Urinary bladder (tissue), 4 donors: Measurements from ENCODE around the gene EFCAB6. TPM values are rescaled to one million over a fixed set of nuclear protein-coding genes. Genes with fewer than 3 reads are reported as not detected.

Experiments used
- DNase-seq: peaks from one replicate; pipeline ENCODE4 v3.0.0-alpha.2; 2015; ENCODE audit errors: extremely low spot score
- H3K27ac ChIP-seq: one replicate; pipeline ENCODE4 v1.5.1; 2013; ENCODE audit warnings: low read depth, mild to moderate bottlenecking, moderate library complexity
- H3K36me3 ChIP-seq: one replicate; pipeline ENCODE4 v1.6.1; 2013; ENCODE audit warnings: mild to moderate bottlenecking, moderate library complexity; ENCODE audit not compliant: insufficient read depth
- H3K4me1 ChIP-seq: one replicate; pipeline ENCODE4 v1.6.1; 2013; ENCODE audit warnings: mild to moderate bottlenecking, moderate library complexity; ENCODE audit not compliant: insufficient read depth
- H3K4me3 ChIP-seq: one replicate; pipeline ENCODE4 v1.5.1; 2013; ENCODE audit warnings: low read depth, low read length
- WGBS: extraction: QIAGEN DNeasy Blood & Tissue Kit; methylation state at CpG from one replicate; pipeline ENCODE4 v1.1.7; 2013; 5-methylcytosine and 5-hydroxymethylcytosine counted together
- polyA plus RNA-seq: library from polyadenylated mRNA; stranded (reverse); fragments of 200-250 nt; gene quantifications from one replicate; pipeline ENCODE4 v1.2.3, GENCODE V29; 2013
- total RNA-seq: library from RNA; depleted of rRNA; stranded (reverse); fragments of >200 nt; gene quantifications from one replicate; pipeline ENCODE4 v1.2.3, GENCODE V29; 2014
- donor health status: healthy with polysubstance abuse.
- donor health status: healthy.

Gene EFCAB6
- total and polyA plus RNA-seq, 2 donors: 0.71 to 3.2 TPM

DNA sequence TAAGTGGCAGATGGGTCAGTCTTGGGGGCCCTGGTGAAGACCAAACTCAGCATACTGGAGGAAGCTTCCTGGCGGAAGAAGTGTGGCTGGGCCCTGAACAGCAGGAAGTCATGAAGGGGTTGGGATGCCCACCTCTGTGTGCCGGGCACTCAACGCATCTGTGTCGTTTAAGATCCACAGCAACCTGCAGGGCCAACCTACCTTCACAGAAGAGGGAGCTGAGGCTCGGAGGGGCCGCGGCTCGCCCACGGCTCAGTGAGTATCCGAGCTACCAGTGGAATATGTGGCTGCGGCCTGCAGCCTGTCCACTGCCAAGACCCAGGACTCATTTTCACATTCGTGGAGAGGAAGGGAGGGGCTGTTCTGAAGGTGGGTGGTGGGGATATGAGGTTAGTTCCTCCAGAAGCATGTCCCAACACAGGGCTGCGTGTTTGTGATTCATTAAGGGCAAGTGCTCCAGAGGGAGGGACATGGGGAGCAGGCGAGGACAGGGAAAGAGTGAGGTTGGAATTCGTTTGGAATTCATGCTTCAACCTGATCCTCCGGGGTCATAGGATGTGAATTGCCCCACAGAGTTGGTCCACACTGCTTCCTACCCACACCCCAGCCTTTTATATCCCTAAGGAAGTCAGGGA, 300.7 kb downstream of the EFCAB6 start:
- Histone ChIP-seq H3K4me1 (no peaks in the 10 kb centered on the region), H3K4me3 (no peak overlapping the region), H3K27ac (no peak overlapping the region), H3K36me3 (no peaks in the 10 kb centered on the region)
- WGBS: 75% methylated on average over 16 of the region's 16 CpGs
- DNase-seq: no peak

DNA sequence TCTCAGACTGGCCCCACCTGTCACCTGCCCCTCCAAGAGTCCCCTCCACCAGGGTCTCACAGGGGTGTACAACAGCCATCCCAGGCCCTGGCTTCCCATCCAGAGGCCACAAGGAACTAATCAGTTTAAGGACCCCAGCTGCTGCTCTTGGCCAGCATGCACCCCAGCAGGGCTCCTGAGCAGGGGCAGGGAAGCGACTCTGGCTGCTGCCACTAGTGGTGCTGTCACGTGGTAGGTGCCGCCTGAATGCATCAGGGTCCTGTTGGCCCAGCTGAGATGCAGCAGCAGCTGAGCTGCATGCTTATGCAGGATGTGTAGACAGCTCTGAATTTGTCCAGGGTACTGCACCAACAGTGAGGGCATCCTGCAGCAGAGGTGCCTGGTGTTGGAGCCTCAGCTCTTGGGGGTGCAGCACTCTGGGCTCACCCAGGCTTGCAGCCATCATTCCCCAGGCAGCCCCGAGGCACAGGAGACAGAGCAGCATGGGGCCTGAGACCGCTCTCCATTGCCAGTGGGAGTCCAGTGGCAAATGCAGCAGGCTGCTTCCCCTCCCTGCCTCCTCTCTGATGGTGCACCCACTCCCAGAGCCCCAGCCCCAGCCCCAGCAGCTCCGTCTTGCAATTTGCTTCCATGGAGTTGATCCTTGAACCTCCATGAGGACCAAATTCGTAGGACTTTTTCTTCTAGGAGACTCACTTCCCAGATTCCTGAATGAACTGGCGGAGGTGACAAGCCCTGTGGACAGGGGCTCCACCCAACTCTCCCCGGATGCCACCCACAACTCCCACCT, 301.6 kb downstream of the EFCAB6 start:
- H3K4me3 ChIP-seq: no peak overlapping the region
- H3K4me1 ChIP-seq: no peaks in the 10 kb centered on the region
- no peak for DNase-seq
- 78% methylated on average over 9 of the region's 9 CpGs for WGBS
- H3K36me3 ChIP-seq: no peaks in the 10 kb centered on the region
- H3K27ac ChIP-seq: no peak overlapping the region

DNA sequence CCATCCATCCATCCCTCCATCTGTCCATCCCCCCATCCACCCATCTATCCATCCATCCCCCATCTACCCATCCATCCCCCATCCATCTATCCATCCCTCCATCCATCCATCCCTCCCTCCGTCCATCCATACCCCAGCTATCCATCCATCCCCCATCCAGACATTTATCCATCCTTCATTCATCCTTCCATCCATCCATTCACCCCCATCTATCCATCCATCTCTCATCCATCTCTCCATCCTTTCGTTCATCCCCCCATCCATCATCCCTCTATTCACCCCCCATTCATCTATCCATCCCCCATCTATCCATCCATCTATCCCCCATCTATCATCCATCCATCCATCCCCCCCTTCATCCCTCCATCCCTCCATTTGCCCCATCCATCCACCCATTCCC, 302.8 kb downstream of the EFCAB6 start:
- no peaks in the 10 kb centered on the region for H3K36me3 ChIP-seq
- H3K27ac ChIP-seq: no peak overlapping the region
- WGBS: 88% methylated on average over 2 of the region's 2 CpGs
- DNase-seq: no peak
- no peak overlapping the region for H3K4me3 ChIP-seq
- H3K4me1 ChIP-seq: no peaks in the 10 kb centered on the region

DNA sequence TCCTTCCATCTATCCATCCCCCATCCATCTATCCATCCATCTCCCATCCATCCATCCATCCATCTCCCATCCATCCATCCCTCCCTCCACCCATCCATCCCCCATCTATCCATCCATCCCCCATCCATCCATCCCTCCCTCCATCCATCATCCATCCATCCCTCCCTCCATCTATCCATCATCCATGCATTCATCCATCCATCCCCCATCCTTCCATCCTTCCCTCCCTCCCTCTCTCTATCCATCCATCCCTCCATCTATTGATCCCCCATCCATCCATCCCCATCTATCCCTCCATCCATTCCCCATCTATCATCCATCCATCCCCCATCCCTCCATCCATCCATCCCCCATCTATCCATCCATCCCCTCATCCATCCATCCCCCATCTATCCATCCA, 303.6 kb downstream of the EFCAB6 start:
- Histone ChIP-seq H3K4me3 (no peak overlapping the region), H3K36me3 (no peaks in the 10 kb centered on the region), H3K27ac (no peak overlapping the region), H3K4me1 (no peaks in the 10 kb centered on the region)
- DNase-seq: no peak

DNA sequence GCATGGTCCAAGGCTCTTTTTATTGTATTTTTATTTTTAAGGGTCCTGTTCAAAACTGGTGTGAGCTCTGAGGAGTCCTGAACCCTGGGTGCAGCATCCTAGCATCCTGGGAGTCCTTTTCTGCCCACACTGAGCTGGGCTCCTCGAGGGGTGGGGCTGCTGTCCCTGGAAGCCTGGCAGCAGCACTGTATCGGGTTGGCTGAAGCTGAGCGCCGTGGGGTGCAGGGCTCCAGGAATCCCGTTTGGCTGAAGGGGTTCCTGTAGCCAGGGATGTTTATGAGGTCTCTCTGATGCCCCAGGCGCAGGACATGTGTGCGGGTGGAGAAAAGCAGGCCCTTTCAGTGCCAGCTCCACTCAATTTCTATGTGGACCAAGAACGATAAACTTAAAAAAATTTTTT, 304.9 kb downstream of the EFCAB6 start:
- DNase-seq: no peak
- Histone ChIP-seq H3K4me3 (no peak overlapping the region), H3K36me3 (no peaks in the 10 kb centered on the region), H3K4me1 (no peaks in the 10 kb centered on the region), H3K27ac (no peak overlapping the region)
- WGBS: 68% methylated on average over 8 of the region's 8 CpGs

DNA sequence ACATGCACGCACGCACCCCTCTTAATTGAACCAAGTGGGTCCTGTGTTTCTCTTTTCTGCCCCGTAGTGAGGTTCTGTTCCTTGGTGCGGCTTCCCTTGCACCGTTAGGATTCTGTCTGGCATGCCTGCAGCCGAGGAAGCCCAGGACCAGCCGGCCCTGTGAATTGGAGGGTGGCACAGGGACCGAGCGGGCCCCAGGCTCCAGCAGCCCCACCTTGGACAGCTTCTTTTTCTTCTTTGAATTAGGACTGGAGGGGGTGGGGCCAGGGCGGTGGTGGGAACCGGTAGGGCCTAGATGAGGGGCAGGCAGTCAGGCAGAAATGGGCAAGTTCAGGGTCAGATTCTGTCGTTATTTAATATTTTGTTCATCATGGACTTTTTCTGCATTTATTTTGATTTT, 305.6 kb downstream of the EFCAB6 start:
- no peak overlapping the region for H3K27ac ChIP-seq
- no peaks in the 10 kb centered on the region for H3K36me3 ChIP-seq
- no peaks in the 10 kb centered on the region for H3K4me1 ChIP-seq
- 81% methylated on average over 12 of the region's 12 CpGs for WGBS
- H3K4me3 ChIP-seq: no peak overlapping the region
- DNase-seq: no peak

DNA sequence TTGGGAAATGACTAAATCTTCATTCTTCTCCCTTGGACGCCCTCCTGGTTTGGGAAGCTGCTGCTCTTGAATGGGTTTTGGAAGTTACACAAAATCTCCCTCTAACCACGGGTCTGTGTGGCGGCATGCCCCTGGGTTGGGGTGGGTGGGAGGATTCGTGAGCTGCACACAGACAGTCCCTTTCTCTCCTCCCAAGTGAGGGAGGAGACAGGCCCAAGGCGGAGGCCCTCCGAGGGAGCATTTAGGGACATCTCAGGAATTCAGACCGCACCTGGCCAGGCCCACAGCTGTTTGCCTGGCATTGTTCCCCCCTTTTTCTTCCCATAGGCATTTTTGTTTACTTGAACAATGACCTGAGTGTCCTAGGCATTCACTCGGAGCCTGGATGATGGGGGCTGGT, 306.2 kb downstream of the EFCAB6 start:
- no peak overlapping the region for H3K27ac ChIP-seq
- no peak for DNase-seq
- WGBS: 69% methylated on average over 8 of the region's 8 CpGs

DNA sequence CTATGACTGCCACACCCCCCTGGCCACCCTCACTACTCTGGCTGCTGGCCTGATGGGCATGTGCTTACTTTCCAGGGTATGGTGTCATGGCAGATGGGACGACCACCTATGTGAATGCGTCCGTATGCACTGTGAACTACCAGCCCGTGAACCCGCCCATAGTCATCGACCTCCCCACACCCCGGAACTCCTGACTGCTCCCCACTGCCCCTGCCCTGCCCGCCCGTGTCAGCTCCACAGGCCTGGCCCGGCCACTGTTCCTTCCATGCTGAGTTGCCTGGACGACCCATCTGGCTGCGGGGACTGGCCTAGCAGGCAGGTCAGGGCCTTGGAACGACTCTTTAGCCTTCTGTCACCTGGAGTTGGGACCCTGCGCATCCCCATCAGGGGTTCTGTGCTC, 306.7 kb downstream of the EFCAB6 start:
- 92% methylated on average over 14 of the region's 14 CpGs for WGBS
- no peak for DNase-seq
- H3K4me1 ChIP-seq: no peaks in the 10 kb centered on the region
- H3K4me3 ChIP-seq: no peak overlapping the region
- no peak overlapping the region for H3K27ac ChIP-seq
- no peaks in the 10 kb centered on the region for H3K36me3 ChIP-seq

More for the DNA sequence above, 306.2 kb downstream of the EFCAB6 start:
- Histone ChIP-seq H3K4me1 (no peaks in the 10 kb centered on the region), H3K4me3 (no peak overlapping the region), H3K36me3 (no peaks in the 10 kb centered on the region)

DNA sequence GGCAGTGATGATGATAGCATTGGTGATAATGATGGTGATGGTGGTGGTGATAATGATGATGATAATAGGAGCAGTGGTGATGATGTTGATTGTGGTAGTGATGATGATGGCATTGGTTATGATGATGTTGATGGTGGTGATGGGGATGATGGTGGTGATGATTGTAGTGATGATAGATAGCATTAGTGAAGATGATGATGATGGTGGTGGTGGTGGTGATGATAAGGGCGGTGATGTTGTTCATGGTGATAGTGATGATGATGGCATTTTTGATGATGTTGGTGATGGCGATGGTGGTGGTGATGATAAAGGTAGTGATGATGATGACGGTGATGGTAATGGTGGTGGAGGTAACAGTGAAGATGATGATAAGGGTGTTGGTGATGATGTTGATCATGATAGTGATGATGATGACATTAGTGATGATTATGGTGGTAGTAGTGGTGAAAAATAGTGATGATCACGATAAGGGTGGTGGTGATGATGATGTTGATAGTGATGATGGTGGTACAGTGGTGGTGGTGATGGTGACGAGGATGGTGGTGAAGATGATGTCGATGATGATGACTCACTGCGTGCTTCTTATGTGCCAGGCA, 307.3 kb downstream of the EFCAB6 start:
- no peaks in the 10 kb centered on the region for H3K36me3 ChIP-seq
- H3K4me3 ChIP-seq: no peak overlapping the region
- no peaks in the 10 kb centered on the region for H3K4me1 ChIP-seq
- no peak for DNase-seq
- no peak overlapping the region for H3K27ac ChIP-seq
- WGBS: 95% methylated on average over 7 of the region's 7 CpGs

DNA sequence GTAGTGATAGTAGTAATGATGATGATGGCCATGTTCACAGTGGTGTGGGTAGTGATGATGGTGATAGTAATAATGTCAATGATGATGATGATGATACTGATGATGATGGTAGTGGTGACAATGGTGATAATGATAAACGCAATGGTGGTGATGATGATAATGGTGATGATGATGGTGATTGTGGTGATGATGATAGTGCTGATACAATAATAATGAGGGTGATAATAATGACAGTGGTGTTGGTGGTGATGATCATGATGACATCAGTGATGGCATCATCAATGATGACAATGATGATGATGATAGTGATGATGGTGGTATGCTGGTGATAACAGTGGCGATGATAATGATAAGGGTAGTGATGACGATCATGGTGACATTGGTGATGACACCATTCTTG, 308.0 kb downstream of the EFCAB6 start:
- H3K27ac ChIP-seq: no peak overlapping the region
- no peak for DNase-seq
- WGBS: 95% methylated on average over 3 of the region's 3 CpGs
- no peak overlapping the region for H3K4me3 ChIP-seq
- no peaks in the 10 kb centered on the region for H3K36me3 ChIP-seq
- H3K4me1 ChIP-seq: no peaks in the 10 kb centered on the region

DNA sequence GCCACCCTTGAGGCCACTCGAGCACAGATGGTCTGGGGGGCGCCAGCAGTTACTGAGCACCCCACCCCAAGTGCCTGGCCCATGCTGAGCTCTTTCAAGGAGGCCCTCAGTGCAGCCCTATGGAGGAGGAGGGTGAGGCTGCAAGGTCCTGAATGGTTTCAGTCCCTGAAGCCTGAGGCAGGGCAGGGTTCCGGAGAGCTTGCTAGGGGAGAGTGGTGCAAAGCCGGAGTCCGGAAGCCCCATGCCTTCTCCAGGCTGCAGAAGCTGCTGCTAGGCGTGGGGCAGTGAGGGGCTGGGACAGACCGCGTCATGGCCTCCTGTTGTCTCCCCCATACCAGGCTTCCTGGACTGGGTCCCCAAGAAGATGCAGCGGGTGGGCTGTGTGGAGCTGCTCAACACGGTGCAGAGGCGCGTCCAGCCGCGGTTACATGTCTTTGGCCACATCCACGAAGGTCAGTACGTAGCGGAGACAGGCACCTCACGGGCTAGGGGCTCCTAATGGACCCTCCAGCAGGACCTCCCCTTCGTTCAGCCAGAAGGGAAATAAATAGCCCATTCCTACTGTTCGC, 309.7 kb downstream of the EFCAB6 start:
- H3K27ac ChIP-seq: no peak overlapping the region
- no peaks in the 10 kb centered on the region for H3K36me3 ChIP-seq
- H3K4me1 ChIP-seq: no peaks in the 10 kb centered on the region
- H3K4me3 ChIP-seq: no peak overlapping the region
- 77% methylated on average over 20 of the region's 20 CpGs for WGBS
- DNase-seq: no peak

DNA sequence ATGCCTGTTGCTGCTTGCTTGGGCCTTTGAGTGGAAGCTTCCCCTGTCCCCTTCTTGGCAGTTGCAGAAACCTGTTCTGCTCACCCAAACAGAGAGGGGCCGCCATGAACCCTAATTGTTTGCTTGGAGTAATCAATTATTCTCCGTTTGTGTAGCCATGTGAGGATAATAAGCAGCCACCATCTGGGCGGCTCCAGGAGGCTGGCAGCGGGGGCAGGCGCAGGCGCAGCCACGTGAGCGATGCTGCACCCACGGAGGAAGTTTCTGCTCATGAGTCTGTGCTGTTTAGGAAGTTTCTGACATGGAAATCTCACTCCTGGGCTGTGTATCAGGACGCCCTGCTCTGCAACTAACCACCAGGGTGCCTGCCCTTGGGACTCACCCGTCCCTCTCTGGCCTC, 310.2 kb downstream of the EFCAB6 start:
- no peak overlapping the region for H3K4me3 ChIP-seq
- DNase-seq: no peak
- 71% methylated on average over 11 of the region's 11 CpGs for WGBS

DNA sequence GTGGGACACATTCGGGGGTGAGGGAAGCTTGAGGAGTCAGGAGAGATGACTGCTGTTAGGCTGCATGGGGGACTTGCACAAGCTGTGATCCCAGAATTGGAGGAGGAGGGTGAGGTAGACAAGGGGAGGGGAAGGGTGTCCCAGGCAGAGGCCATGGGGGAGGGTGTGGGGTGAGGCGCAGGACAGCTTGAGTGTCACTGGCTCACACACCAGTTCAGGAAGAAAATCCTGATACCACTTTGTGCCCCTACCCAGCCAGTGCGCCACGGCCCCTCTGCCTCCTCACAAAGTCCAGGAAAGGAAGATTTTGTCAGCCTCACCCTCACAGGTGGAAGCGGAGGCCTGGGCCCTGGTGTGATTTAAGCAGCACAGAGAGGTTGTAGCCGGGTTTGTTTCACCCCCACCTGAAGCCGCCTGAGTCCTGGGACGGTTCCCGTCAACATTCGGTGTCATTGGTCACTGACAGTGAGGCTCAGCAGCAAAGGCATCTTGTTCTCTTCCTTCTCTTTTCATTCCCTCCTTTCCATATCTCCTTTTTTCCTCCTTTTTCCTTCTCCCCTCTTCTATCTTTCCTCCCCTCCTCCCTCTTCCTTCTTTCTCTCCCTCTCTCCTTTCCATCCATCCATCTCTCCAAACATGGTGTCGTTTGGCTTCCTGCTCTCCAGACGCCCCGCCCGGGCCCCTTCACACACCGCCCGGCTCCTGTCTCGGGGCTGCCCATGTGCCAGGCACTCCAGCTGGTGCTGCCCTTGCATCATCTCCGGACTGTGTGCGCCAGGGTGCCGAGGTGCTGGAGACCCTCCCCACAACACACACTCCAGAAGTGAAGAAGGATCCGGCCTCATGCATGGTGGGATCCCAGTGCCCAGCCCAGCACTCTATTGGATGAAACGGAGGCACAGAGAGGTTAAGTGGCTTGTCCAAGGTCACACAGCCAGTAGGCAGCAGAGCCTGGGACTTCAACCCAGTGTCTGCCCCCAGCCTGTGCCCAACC, 311.0 kb downstream of the EFCAB6 start:
- Histone ChIP-seq H3K4me1 (no peaks in the 10 kb centered on the region), H3K4me3 (no peak overlapping the region), H3K36me3 (no peaks in the 10 kb centered on the region), H3K27ac (no peak overlapping the region)
- WGBS: 72% methylated on average over 22 of the region's 22 CpGs
- no peak for DNase-seq

More for the DNA sequence above, 310.2 kb downstream of the EFCAB6 start:
- H3K36me3 ChIP-seq: no peaks in the 10 kb centered on the region
- H3K27ac ChIP-seq: no peak overlapping the region
- no peaks in the 10 kb centered on the region for H3K4me1 ChIP-seq
